Mononuclear cell (primary cell): Measurements from ENCODE around the gene SWI5. TPM values are rescaled to one million over a fixed set of nuclear protein-coding genes. Genes with fewer than 3 reads are reported as not detected.

Source experiments
- total RNA-seq: library from RNA; depleted of rRNA; stranded (reverse); fragments of >200 nt; gene quantifications from one replicate; pipeline ENCODE4 v1.2.3, GENCODE V29; 2012

Gene SWI5
- total RNA-seq, 1 donor = 5.8 TPM

Other genes starting within 250 kb of the SWI5 start
- gene NAIF1, start 209.0 kb upstream of the SWI5 start, total RNA-seq = 14.0 TPM
- gene SLC25A25, start 208.0 kb upstream of the SWI5 start, total RNA-seq = 30.6 TPM
- 23.7 TPM for gene PTGES2, start 148.5 kb upstream of the SWI5 start, total RNA-seq
- gene LCN2, start 126.8 kb upstream of the SWI5 start, total RNA-seq = 4.7 TPM
- 78.1 TPM for gene BBLN, start 116.0 kb upstream of the SWI5 start, total RNA-seq
- gene CIZ1, start 84.7 kb upstream of the SWI5 start, total RNA-seq = 26.0 TPM
- 1.4 TPM for gene DNM1, start 72.9 kb upstream of the SWI5 start, total RNA-seq
- gene GOLGA2, start 269 bp upstream of the SWI5 start, total RNA-seq = 18.7 TPM
- gene TRUB2, start 46.2 kb downstream of the SWI5 start, total RNA-seq = 4.5 TPM
- 14.5 TPM for gene COQ4, start 46.6 kb downstream of the SWI5 start, total RNA-seq
- gene SLC27A4, start 64.3 kb downstream of the SWI5 start, total RNA-seq = 2.1 TPM
- 17.6 TPM for gene URM1, start 95.1 kb downstream of the SWI5 start, total RNA-seq
- gene CERCAM, start 144.6 kb downstream of the SWI5 start, total RNA-seq = 1.8 TPM
- 18.1 TPM for gene ODF2, start 179.7 kb downstream of the SWI5 start, total RNA-seq
- gene GLE1, start 228.4 kb downstream of the SWI5 start, total RNA-seq = 12.7 TPM